ENCODE results near the gene GCN1. TPM values are rescaled to one million over a fixed set of nuclear protein-coding genes. Genes with fewer than 3 reads are reported as not detected.
A peak's percentile ranks its signal among the peaks of the same experiment; 100 is the strongest.

Gene GCN1
- total and polyA plus RNA-seq, 10 of the 15 experiments (the other 5 are each of a cell fraction or from before 2014, with no cell fraction given): 10.8 to 150 (median 58.3) TPM

DNA sequence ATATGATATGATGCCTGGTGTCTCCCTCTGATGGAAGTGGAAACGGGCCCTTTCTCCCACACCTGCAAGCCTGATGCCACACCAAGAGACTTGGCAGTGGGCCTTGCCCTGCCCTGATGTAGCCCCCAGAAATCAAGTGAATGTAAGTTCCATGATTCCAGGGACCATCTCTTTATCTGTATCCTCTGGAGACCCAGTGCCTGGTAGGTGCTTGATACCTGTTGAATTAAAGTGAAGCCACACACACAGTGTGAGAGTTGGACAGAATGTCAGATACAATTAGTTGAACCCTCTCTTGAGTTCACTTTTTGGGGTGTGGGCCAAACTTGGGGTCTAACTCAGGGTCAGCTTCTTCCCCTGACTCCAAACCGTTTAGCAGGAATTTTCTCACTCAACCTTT is 73.2 kb downstream of the GCN1 start:
- ChIA-PET CTCF (interaction anchor here (1.0 to 6.4 kb wide), 5 partner anchors 10 to 107 kb away, joined by 3 to 61 read pairs (median 25); partner anchors contain the start of gene RPLP0), SMC1A (ENCODE audit: uncharacterized antibody, unreplicated experiment) (interaction anchor here (1.6 to 9.8 kb wide), 6 partner anchors 11 to 80 kb away, joined by 3 to 142 read pairs (median 24); partner anchors contain the start of gene RPLP0), POLR2A (interaction anchor here (0.8 to 10.4 kb wide), 7 partner anchors 11 to 114 kb away, joined by 3 to 141 read pairs (median 10); partner anchors contain the start of gene RPLP0), RAD21 (ENCODE audit: unreplicated experiment) (interaction anchor here (0.8 to 9.6 kb wide), 8 partner anchors 9 to 80 kb away, joined by 3 to 118 read pairs (median 6); no protein-coding TSS in a partner anchor)
- peak overlapping the region; percentile 69 for H3K9ac ChIP-seq (ENCODE audit: control insufficient read depth, insufficient read depth, low read length)
- peak overlapping the region; percentile 94 for H3K4me2 ChIP-seq (ENCODE audit: control insufficient read depth, insufficient read depth)
- no TSS peak for BruUV-seq (replicated peaks)
- H3K79me2 ChIP-seq (ENCODE audit: control insufficient read depth, insufficient read depth, low read length): peaks cover 34% of the 10 kb centered on the region
- peaks cover 49% of the 10 kb centered on the region for H3K4me1 ChIP-seq (ENCODE audit: control insufficient read depth, insufficient read depth, low read length)
- no peaks in the 10 kb centered on the region for H3K9me3 ChIP-seq (replicated peaks; ENCODE audit: control insufficient read depth, insufficient read depth, low read length)
- no peaks in the 10 kb centered on the region for H4K20me1 ChIP-seq (ENCODE audit: control insufficient read depth, insufficient read depth)
- in situ Hi-C loops (cut with MboI) (no loop called here), intact Hi-C loops (cut with micrococcal nuclease; ENCODE audit: unreplicated experiment) (loop anchor here (5.0 kb wide), 1 partner anchor 46 kb away; no protein-coding TSS in a partner anchor)
- TF ChIP-seq POLR2AphosphoS2 (IDR thresholded peaks at IDR 0.05; ENCODE audit: low read depth, low read length): peak; percentile 53; the same call in 1 of the 2 replicates
- TF ChIP-seq, protein P1, sequence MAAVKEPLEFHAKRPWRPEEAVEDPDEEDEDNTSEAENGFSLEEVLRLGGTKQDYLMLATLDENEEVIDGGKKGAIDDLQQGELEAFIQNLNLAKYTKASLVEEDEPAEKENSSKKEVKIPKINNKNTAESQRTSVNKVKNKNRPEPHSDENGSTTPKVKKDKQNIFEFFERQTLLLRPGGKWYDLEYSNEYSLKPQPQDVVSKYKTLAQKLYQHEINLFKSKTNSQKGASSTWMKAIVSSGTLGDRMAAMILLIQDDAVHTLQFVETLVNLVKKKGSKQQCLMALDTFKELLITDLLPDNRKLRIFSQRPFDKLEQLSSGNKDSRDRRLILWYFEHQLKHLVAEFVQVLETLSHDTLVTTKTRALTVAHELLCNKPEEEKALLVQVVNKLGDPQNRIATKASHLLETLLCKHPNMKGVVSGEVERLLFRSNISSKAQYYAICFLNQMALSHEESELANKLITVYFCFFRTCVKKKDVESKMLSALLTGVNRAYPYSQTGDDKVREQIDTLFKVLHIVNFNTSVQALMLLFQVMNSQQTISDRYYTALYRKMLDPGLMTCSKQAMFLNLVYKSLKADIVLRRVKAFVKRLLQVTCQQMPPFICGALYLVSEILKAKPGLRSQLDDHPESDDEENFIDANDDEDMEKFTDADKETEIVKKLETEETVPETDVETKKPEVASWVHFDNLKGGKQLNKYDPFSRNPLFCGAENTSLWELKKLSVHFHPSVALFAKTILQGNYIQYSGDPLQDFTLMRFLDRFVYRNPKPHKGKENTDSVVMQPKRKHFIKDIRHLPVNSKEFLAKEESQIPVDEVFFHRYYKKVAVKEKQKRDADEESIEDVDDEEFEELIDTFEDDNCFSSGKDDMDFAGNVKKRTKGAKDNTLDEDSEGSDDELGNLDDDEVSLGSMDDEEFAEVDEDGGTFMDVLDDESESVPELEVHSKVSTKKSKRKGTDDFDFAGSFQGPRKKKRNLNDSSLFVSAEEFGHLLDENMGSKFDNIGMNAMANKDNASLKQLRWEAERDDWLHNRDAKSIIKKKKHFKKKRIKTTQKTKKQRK (IDR thresholded peaks at IDR 0.05; ENCODE audit: low read depth, low read length): no peak
- 0% methylated on average over 2 of the region's 2 CpGs for WGBS (ENCODE audit: insufficient coverage, insufficient replicate concordance, low lambda C conversion rate, missing lambda C conversion rate)
- no peaks in the 10 kb centered on the region for H3K27me3 ChIP-seq (replicated peaks in 1 of 2; ENCODE audit: control insufficient read depth in 2 of 2, insufficient read depth in 2 of 2, low read length in 1 of 2)
- no peak for ATAC-seq
- H2AFZ ChIP-seq (ENCODE audit: control insufficient read depth, low read depth, low read length): no peak overlapping the region; the same call in 1 of the 2 replicates
- FAIRE-seq: no peak
- peak overlapping the region; percentile 44; the same call in 1 of the 2 replicates for H3K4me3 ChIP-seq
- peak overlapping the region; percentile 97 for H3K27ac ChIP-seq (ENCODE audit: control insufficient read depth, insufficient read depth)
- DNase-seq (ENCODE audit: low read depth, low spot score): no peak
- H3K36me3 ChIP-seq (ENCODE audit: control insufficient read depth in 2 of 2, insufficient read depth in 2 of 2, low read length in 1 of 2): peaks cover 0 to 5% of the 10 kb centered on the region in 2 experiments; a peak in 2 of 4 replicates
